Measurements from ENCODE around the gene MEIKIN. TPM values are rescaled to one million over a fixed set of nuclear protein-coding genes. Genes with fewer than 3 reads are reported as not detected.
"Not testable (repeated sequence)": the region's sequence is repeated elsewhere in the genome, so short reads cannot be mapped to it uniquely, and the experiment has no call there.

The MEIKIN gene
- total RNA-seq, 1 donor = not detected

DNA sequence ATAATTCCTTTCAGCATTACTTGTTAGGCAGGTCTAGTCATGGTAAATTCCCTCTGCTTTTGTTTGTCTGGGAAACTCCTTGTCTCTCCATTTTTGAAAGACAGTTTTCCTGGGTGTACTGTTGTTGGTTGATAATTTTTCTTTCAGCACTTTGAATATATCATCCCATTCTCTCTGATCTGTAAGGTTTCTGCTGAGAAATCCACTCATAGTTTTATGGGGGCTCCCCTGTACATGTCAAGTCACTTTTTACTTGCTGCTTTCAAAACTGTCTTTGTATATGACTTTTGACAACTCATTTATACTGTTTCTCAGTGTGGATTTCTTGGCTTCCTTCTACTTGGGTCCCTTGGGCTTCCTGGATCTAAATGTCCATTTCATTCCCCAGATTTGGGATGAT, 16.5 kb downstream of the MEIKIN start:
- H3K4me3 ChIP-seq (ENCODE audit: low read depth, low read length) = no peak overlapping the region
- TF ChIP-seq, protein P1, sequence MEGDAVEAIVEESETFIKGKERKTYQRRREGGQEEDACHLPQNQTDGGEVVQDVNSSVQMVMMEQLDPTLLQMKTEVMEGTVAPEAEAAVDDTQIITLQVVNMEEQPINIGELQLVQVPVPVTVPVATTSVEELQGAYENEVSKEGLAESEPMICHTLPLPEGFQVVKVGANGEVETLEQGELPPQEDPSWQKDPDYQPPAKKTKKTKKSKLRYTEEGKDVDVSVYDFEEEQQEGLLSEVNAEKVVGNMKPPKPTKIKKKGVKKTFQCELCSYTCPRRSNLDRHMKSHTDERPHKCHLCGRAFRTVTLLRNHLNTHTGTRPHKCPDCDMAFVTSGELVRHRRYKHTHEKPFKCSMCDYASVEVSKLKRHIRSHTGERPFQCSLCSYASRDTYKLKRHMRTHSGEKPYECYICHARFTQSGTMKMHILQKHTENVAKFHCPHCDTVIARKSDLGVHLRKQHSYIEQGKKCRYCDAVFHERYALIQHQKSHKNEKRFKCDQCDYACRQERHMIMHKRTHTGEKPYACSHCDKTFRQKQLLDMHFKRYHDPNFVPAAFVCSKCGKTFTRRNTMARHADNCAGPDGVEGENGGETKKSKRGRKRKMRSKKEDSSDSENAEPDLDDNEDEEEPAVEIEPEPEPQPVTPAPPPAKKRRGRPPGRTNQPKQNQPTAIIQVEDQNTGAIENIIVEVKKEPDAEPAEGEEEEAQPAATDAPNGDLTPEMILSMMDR (IDR thresholded peaks at IDR 0.05; ENCODE audit: insufficient read depth, low read length) = no peak
- no peak for DNase-seq (ENCODE audit: low read depth)

DNA sequence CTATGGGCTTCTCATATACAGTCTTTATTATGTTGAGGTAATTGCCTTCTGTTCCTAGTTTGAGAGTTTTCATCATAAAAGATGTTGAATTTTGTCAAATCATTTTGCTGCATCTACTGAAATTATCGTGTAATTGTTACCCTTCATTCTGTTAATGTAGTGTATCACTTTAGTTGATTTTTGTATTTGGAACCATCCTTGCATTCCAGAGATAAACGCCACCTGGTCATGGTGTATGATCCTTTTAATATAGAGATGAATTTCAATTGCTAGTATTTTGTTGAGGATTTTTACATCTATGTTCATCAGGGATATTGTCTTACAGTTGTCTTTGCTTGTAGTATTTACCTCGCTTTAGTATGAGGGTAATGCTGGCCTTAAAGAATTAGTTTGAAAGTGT, 19.3 kb downstream of the MEIKIN start:
- TF ChIP-seq, protein P1 (IDR thresholded peaks at IDR 0.05; ENCODE audit: insufficient read depth, low read length) = no peak
- DNase-seq (ENCODE audit: low read depth) = no peak
- no peak overlapping the region for H3K4me3 ChIP-seq (ENCODE audit: low read depth, low read length)

DNA sequence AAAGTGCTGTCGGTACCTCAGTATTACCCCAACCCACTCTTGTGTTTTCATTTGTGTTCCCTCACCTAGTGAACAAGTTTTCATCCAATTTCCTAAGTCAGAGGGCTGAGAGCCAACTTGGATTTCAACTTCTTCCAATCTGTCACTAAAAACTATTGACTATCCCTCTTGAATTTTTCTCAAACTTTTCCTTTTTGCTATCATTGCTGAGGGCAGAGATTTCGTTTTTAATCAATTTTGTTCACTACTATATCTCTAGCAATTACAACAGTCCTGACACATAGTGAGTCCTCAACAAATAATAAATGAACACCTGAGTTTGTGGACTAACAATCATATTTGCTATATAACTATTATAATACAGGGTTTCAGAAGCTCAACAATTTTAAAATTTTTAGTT, 29.0 kb downstream of the MEIKIN start:
- TF ChIP-seq, protein P1 (IDR thresholded peaks at IDR 0.05; ENCODE audit: insufficient read depth, low read length) = no peak
- no peak for DNase-seq (ENCODE audit: low read depth)
- H3K4me3 ChIP-seq (ENCODE audit: low read depth, low read length) = no peak overlapping the region

DNA sequence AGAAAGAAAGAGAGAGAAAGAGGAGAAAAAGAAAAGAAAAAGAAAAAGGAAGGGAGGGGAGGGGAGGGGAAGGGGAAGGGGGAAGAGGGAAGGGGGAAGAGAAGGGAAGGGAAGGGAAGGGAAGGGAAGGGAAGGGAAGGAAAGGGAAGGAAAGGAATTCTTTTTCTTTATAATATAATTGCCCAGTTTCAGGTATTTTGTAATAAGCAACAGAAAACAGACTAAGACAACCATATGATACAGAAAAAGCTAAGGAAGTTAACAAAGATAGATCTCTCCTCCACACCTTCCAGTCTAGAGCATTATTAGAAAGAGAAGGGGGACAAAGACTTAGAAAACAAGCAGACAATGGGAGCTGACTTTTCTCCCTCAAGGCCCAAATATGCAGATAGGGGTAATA, 31.0 kb downstream of the MEIKIN start:
- DNase-seq (ENCODE audit: low read depth) = no peak
- TF ChIP-seq, protein P1 (IDR thresholded peaks at IDR 0.05; ENCODE audit: insufficient read depth, low read length) = no peak
- H3K4me3 ChIP-seq (ENCODE audit: low read depth, low read length) = no peak overlapping the region

DNA sequence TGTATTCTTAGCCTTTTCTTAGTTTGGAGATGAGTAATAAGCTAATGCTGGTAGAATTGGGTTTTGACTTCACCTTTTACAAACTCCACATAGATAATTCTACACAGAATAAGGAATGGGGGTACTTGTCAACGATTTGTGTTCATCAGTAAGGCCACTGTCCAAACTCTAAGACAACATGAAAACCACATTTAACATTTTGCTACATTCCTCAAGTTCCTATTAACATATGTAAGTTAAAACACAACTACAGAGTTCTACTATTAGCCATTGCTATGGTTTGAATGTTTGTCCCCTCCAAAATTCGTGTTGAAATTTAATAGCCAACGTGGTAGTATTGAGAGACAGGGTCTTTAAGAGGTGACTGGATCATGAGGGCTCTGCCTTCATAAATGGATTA, 31.9 kb downstream of the MEIKIN start:
- DNase-seq (ENCODE audit: low read depth) = no peak
- TF ChIP-seq, protein P1 (IDR thresholded peaks at IDR 0.05; ENCODE audit: insufficient read depth, low read length) = no peak
- no peak overlapping the region for H3K4me3 ChIP-seq (ENCODE audit: low read depth, low read length)

DNA sequence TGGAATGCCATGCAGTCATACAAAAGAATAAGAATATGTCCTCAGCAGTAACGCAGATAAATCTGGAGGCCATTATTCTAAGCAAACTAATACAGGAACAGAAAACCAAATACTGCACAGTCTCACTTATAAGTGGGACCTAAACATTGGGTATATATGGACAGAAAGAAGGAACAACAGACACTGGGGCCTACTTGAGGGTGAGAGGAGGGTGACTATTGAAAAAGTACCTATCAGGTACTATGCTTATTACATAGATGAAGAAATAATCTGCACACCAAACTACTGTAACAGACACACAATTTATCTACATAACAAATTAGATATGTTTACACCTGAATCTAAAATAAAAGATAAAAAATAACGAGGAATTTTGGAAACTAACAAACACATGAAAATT, 38.8 kb downstream of the MEIKIN start:
- no peak overlapping the region for H3K4me3 ChIP-seq (ENCODE audit: low read depth, low read length)
- no peak for DNase-seq (ENCODE audit: low read depth)
- TF ChIP-seq, protein P1 (IDR thresholded peaks at IDR 0.05; ENCODE audit: insufficient read depth, low read length) = no peak

DNA sequence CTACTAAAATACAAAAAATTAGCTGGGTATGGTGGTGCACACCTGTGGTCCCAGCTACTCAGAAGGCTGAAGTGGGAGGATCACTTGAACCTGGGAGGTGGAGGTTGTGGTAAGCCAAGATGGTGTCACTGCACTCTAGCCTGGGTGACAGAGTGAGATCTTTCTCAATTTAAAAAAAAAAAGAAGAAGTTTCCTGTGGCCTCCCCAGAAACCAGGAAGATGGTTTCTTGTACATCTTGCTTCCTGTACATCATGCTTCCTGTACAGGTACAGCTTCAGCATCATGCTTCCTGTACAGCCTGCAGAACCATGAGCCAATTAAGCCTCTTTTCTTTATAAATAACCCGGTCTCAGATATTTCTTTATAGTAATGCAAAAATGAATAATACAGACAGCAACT, 43.2 kb downstream of the MEIKIN start:
- DNase-seq (ENCODE audit: low read depth); H3K4me3 ChIP-seq (ENCODE audit: low read depth, low read length): not testable (repeated sequence)
